HepG2 (cell line): ENCODE data around the gene SLC16A5. TPM values are rescaled to one million over a fixed set of nuclear protein-coding genes. Genes with fewer than 3 reads are reported as not detected.

Experiments
- ATF7 ChIP-seq, 2 experiments: fragments of 450-650 bp in 1 of 2; sonication (generic) in 1 of 2; formaldehyde crosslinking in 1 of 2; IDR thresholded peaks; 2 replicates each; pipeline versions ENCODE4 v1.4.0 to v1.6.1; 2016 to 2020; ENCODE audit warnings: antibody characterized with exemption in 1 of 2, mild to moderate bottlenecking in 1 of 2, missing genetic modification reagents in 1 of 2
- ETV5 ChIP-seq: IDR thresholded peaks from 2 replicates; pipeline ENCODE4 v1.6.1; 2018; ENCODE audit warnings: missing biosample characterization, missing genetic modification reagents, inconsistent platforms, borderline replicate concordance
- FOSL2 ChIP-seq: sonication (generic); formaldehyde crosslinking; IDR thresholded peaks from 2 replicates; pipeline ENCODE4 v1.4.0; 2020; ENCODE audit warnings: missing genetic modification reagents
- HOXA3 ChIP-seq: sonication (generic); formaldehyde crosslinking; IDR thresholded peaks from 2 replicates; pipeline ENCODE4 v1.5.0; 2020; ENCODE audit warnings: missing genetic modification reagents
- KAT8 ChIP-seq: IDR thresholded peaks from 2 replicates; pipeline ENCODE4 v1.6.1; 2016; ENCODE audit warnings: missing genetic modification reagents, missing compliant biosample characterization
- RARA ChIP-seq: IDR thresholded peaks from 2 replicates; pipeline ENCODE4 v1.6.1; 2016; ENCODE audit warnings: missing genetic modification reagents, missing compliant biosample characterization
- RELA ChIP-seq: sonication (generic); formaldehyde crosslinking; IDR thresholded peaks from 2 replicates; pipeline ENCODE4 v1.4.0; 2020; ENCODE audit warnings: missing genetic modification reagents
- SIX4 ChIP-seq: sonication (generic); formaldehyde crosslinking; IDR thresholded peaks from 2 replicates; pipeline ENCODE4 v1.4.0; 2020; ENCODE audit warnings: missing genetic modification reagents
- SOX6 ChIP-seq, 2 experiments: fragments of 450-650 bp in 1 of 2; sonication (generic) in 1 of 2; formaldehyde crosslinking in 1 of 2; IDR thresholded peaks; 2 replicates each; pipeline versions ENCODE4 v1.4.0 to v1.6.1; 2017 to 2020; ENCODE audit warnings: antibody characterized with exemption in 1 of 2, mild to moderate bottlenecking in 1 of 2, missing genetic modification reagents in 1 of 2
- TBX2 ChIP-seq: sonication (generic); formaldehyde crosslinking; IDR thresholded peaks from 2 replicates; pipeline ENCODE4 v1.5.0; 2020; ENCODE audit warnings: missing genetic modification reagents, mild to moderate bottlenecking, borderline replicate concordance
- TCF7L2 ChIP-seq: IDR thresholded peaks from 2 replicates; pipeline ENCODE4 v1.6.1; 2011; ENCODE audit warnings: mild to moderate bottlenecking, low read depth, low read length, moderate library complexity
- ZFP41 ChIP-seq: sonication (generic); formaldehyde crosslinking; IDR thresholded peaks from 2 replicates; pipeline ENCODE4 v1.4.0; 2020; ENCODE audit warnings: mild to moderate bottlenecking, missing genetic modification reagents, borderline replicate concordance
- ZSCAN12 ChIP-seq: sonication (generic); formaldehyde crosslinking; IDR thresholded peaks from 2 replicates; pipeline ENCODE4 v1.9.0; 2021; ENCODE audit warnings: mild to moderate bottlenecking, missing genetic modification reagents
- ZSCAN21 ChIP-seq: sonication (generic); formaldehyde crosslinking; IDR thresholded peaks from 2 replicates; pipeline ENCODE4 v1.8.0; 2022; ENCODE audit warnings: mild to moderate bottlenecking, missing genetic modification reagents, moderate library complexity, borderline replicate concordance
- polyA plus RNA-seq, 8 experiments: library from polyadenylated mRNA; depleted of rRNA in 3 of 8; stranded (reverse) in 7 of 8; unstranded in 1 of 8; fragments of >200 nt; fragmentation: Illumina TruSeq in 4 of 8; extraction: Trizol in 4 of 8; gene quantifications; 2 replicates each; pipeline versions ENCODE4 v1.2.1 to v1.2.3, GENCODE V29; 2011 to 2016; ENCODE audit warnings: low read depth in 4 of 8, missing spikeins in 1 of 8, mixed read lengths in 1 of 8; ENCODE audit not compliant: insufficient read depth in 1 of 8
- total RNA-seq, 5 experiments: library from RNA; depleted of rRNA; stranded (reverse); fragments of >200 nt; fragmentation: Illumina TruSeq; extraction: Trizol; gene quantifications; 2 replicates each; pipeline ENCODE4 v1.2.3, GENCODE V29; 2016; ENCODE audit warnings: low read depth in 1 of 5
- TF ChIP-seq, protein P1 (sequence below): sonication (generic); formaldehyde crosslinking; IDR thresholded peaks from 2 replicates; pipeline ENCODE4 v1.9.0; 2021; ENCODE audit warnings: missing genetic modification reagents, mild to moderate bottlenecking, borderline replicate concordance
- TF ChIP-seq, protein P2 (sequence below): sonication (generic); formaldehyde crosslinking; conservative IDR thresholded peaks from 2 replicates; pipeline ENCODE4 v1.8.1; 2023; ENCODE audit warnings: missing genetic modification reagents
- TF ChIP-seq, protein P3 (sequence below): sonication (generic); formaldehyde crosslinking; IDR thresholded peaks from 2 replicates; pipeline ENCODE4 v1.4.0; 2020; ENCODE audit warnings: missing genetic modification reagents
- TF ChIP-seq, protein P4 (sequence below): sonication (generic); formaldehyde crosslinking; IDR thresholded peaks from 2 replicates; pipeline ENCODE4 v1.8.1; 2023; ENCODE audit warnings: missing genetic modification reagents, mild to moderate bottlenecking, borderline replicate concordance

SLC16A5 gene
- total and polyA plus RNA-seq, 2 of the 13 experiments (the other 11 are each of a cell fraction or from before 2014, with no cell fraction given) = 0.69 to 5.6 TPM

DNA sequence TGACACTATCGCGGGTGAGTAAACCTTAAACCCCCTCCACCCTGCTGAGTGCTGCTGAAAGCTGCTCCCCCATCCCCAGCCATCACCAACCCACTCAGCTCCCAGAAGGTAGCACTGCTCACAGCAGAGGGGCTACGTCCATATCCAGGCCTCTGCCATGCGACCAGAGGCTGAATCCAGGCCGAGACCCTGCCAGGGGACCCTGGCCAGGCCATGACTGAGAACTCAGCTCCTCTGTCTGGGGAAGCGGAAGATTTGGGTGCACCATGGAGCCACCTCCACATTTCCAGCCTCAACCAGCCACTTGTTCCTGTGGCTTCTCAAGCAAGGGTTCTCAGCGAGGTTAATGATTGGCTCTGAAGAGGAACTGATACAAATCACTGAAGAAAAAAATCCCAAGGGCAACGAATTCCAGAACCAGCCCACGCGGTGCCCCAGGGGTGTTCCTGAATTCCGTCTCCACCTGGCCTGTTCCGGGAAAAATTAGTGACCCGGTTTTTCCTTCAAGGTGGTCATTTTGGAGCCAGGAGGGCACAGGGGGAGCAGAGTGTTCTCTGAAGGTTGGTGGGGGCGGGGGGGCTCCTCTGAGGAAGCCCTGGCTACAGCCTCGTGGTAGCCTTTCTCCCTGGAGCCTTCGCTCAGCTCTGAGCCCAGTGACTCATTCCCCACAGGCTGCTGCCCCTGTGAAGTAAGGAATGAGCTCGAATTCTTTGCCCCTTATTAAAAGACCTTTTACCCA lies 9.3 kb upstream of the SLC16A5 start (continued):
- TF ChIP-seq, protein P1, sequence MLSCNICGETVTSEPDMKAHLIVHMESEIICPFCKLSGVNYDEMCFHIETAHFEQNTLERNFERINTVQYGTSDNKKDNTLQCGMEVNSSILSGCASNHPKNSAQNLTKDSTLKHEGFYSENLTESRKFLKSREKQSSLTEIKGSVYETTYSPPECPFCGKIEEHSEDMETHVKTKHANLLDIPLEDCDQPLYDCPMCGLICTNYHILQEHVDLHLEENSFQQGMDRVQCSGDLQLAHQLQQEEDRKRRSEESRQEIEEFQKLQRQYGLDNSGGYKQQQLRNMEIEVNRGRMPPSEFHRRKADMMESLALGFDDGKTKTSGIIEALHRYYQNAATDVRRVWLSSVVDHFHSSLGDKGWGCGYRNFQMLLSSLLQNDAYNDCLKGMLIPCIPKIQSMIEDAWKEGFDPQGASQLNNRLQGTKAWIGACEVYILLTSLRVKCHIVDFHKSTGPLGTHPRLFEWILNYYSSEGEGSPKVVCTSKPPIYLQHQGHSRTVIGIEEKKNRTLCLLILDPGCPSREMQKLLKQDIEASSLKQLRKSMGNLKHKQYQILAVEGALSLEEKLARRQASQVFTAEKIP (CRISPR knock-in tag) = no peak
- TF ChIP-seq ZFP41 (CRISPR knock-in tag) (0 out of 2 replicates have a peak, but pooled peaks have one; percentile 29), KAT8 (CRISPR knock-in tag) (0 out of 2 replicates have a peak, but pooled peaks have one; percentile 11), TCF7L2 (no peak), SOX6 (IDR thresholded peaks at IDR 0.05) (no peak), SOX6 (CRISPR knock-in tag; IDR thresholded peaks at IDR 0.05) (no peak; the same call in 1 of the 2 replicates), RARA (CRISPR knock-in tag) (no peak; the same call in 1 of the 2 replicates), ZSCAN21 (CRISPR knock-in tag) (peak; percentile 72; the same call in 1 of the 2 replicates), ATF7 (IDR thresholded peaks at IDR 0.05) (no peak), ATF7 (CRISPR knock-in tag; IDR thresholded peaks at IDR 0.05) (no peak), FOSL2 (CRISPR knock-in tag) (peak; percentile 85), SIX4 (CRISPR knock-in tag) (no peak), TBX2 (0 out of 2 replicates have a peak, but pooled peaks have one; percentile 24), HOXA3 (no peak), RELA (no peak), ETV5 (CRISPR knock-in tag) (peak; percentile 8; the same call in 1 of the 2 replicates), ZSCAN12 (CRISPR knock-in tag) (no peak)
- TF ChIP-seq, protein P2, sequence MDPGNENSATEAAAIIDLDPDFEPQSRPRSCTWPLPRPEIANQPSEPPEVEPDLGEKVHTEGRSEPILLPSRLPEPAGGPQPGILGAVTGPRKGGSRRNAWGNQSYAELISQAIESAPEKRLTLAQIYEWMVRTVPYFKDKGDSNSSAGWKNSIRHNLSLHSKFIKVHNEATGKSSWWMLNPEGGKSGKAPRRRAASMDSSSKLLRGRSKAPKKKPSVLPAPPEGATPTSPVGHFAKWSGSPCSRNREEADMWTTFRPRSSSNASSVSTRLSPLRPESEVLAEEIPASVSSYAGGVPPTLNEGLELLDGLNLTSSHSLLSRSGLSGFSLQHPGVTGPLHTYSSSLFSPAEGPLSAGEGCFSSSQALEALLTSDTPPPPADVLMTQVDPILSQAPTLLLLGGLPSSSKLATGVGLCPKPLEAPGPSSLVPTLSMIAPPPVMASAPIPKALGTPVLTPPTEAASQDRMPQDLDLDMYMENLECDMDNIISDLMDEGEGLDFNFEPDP (CRISPR knock-in tag) = no peak
- TF ChIP-seq, protein P3, sequence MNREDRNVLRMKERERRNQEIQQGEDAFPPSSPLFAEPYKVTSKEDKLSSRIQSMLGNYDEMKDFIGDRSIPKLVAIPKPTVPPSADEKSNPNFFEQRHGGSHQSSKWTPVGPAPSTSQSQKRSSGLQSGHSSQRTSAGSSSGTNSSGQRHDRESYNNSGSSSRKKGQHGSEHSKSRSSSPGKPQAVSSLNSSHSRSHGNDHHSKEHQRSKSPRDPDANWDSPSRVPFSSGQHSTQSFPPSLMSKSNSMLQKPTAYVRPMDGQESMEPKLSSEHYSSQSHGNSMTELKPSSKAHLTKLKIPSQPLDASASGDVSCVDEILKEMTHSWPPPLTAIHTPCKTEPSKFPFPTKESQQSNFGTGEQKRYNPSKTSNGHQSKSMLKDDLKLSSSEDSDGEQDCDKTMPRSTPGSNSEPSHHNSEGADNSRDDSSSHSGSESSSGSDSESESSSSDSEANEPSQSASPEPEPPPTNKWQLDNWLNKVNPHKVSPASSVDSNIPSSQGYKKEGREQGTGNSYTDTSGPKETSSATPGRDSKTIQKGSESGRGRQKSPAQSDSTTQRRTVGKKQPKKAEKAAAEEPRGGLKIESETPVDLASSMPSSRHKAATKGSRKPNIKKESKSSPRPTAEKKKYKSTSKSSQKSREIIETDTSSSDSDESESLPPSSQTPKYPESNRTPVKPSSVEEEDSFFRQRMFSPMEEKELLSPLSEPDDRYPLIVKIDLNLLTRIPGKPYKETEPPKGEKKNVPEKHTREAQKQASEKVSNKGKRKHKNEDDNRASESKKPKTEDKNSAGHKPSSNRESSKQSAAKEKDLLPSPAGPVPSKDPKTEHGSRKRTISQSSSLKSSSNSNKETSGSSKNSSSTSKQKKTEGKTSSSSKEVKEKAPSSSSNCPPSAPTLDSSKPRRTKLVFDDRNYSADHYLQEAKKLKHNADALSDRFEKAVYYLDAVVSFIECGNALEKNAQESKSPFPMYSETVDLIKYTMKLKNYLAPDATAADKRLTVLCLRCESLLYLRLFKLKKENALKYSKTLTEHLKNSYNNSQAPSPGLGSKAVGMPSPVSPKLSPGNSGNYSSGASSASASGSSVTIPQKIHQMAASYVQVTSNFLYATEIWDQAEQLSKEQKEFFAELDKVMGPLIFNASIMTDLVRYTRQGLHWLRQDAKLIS (CRISPR knock-in tag) = no peak
- TF ChIP-seq, protein P4, sequence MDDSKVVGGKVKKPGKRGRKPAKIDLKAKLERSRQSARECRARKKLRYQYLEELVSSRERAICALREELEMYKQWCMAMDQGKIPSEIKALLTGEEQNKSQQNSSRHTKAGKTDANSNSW (CRISPR knock-in tag) = no peak
